ENCODE measurements around the gene RSPH1. TPM values are rescaled to one million over a fixed set of nuclear protein-coding genes. Genes with fewer than 3 reads are reported as not detected.

The RSPH1 gene
- total RNA-seq, 4 donors from 2014 or later = 0.99 to 1.9 (median 1.9) TPM; not detected in 1

DNA sequence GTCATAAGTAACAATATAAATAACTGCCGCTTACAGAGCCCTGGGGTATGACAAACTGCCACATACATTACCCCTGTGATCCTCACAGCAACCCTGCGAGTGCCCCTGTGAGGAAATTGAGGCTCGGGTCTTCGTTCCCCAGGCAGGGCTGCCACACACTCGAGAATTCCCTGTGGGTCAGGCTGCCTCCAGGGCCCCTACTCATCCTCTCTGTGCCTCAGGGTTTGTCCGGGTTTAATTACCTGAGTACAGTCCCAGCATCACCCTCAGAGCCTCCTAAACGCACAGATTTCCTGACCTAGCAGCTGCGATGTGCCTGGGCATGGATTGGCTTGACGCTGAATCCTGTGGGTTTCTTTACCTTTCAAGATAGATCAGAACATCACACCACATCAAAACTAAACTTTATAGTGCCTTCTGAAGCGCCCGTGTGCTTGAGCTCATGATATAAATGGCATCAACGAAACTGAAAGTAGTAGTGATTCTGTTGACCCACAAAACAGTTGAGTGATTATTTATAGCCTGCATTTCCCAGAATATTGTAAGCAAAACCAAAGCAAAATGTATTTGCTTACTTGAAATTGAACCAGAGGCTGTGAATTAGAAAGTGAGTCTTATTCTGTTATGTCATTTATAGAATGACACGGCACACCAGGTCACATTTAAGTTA, 31.6 kb upstream of the RSPH1 start:
- no peaks in the 10 kb centered on the region for H3K9me3 ChIP-seq
- H3K27ac ChIP-seq = peak overlapping the region in 3 of 4 donors; percentile 33 to 56 (median 54)
- H3K4me3 ChIP-seq = peak overlapping the region in 1 of 2 donors; percentile 19
- no peaks in the 10 kb centered on the region for H3K27me3 ChIP-seq
- H3K4me1 ChIP-seq = peaks cover 0 to 51% (median 0%) of the 10 kb centered on the region in 3 donors
- TF ChIP-seq POLR2AphosphoS5 (IDR thresholded peaks at IDR 0.05) (peak; percentile 49), POLR2A (IDR thresholded peaks at IDR 0.05) (no peak)
- no peak for ATAC-seq
- 64 to 87% methylated on average over 4 to 5 of the region's 13 CpGs for WGBS, 2 donors (ENCODE audit: low coverage in 1 of 2)
- no peaks in the 10 kb centered on the region for H3K36me3 ChIP-seq

DNA sequence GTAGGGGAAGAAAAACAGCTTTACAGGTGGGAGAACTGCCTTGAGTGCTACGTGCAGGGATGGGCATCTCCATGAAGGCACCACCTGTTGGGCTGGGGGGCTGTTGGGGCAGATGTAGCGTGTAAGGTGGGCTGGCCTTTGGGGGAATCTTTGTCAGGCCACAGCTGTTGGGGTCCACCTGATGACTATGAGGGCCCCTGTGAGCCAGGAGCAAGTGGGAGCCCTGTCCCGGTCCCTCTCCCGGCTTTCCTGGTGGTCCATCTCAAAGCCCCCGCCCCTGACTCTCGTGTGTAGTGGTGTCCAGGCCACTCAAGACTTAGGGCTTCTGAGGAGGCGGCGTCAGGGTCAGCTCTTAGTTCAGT, 31.1 kb upstream of the RSPH1 start:
- Histone ChIP-seq H3K27me3 (no peaks in the 10 kb centered on the region), H3K36me3 (no peaks in the 10 kb centered on the region), H3K4me1 (peaks cover 0 to 45% (median 0%) of the 10 kb centered on the region in 3 donors), H3K27ac (peak overlapping the region in 3 of 4 donors; percentile 54 to 85 (median 56)), H3K9me3 (no peaks in the 10 kb centered on the region), H3K4me3 (no peak overlapping the region)
- TF ChIP-seq POLR2A (IDR thresholded peaks at IDR 0.05) (no peak), CTCF (IDR thresholded peaks at IDR 0.05) (no peak), EP300 (IDR thresholded peaks at IDR 0.05) (no peak), POLR2AphosphoS5 (IDR thresholded peaks at IDR 0.05) (no peak)
- 76 to 100% methylated on average over 1 to 3 of the region's 8 CpGs for WGBS, 2 donors (ENCODE audit: low coverage in 1 of 2)
- no peak for ATAC-seq

- 40 to 86% methylated on average over 2 to 4 of the region's 9 CpGs for WGBS, 2 donors (ENCODE audit: low coverage in 1 of 2)
- H3K36me3 ChIP-seq = peaks cover 0 to 7% of the 10 kb centered on the region in 2 donors
- H3K27me3 ChIP-seq = no peaks in the 10 kb centered on the region
- H3K4me3 ChIP-seq = no peak overlapping the region
- no peaks in the 10 kb centered on the region for H3K9me3 ChIP-seq
- peak overlapping the region in 3 of 4 donors; percentile 7 to 85 (median 78) for H3K27ac ChIP-seq
- no peak for TF ChIP-seq CTCF (IDR thresholded peaks at IDR 0.05)
- TF ChIP-seq POLR2AphosphoS5 (IDR thresholded peaks at IDR 0.05) = no peak
- no peak for TF ChIP-seq POLR2A (IDR thresholded peaks at IDR 0.05)
- no peak for TF ChIP-seq EP300 (IDR thresholded peaks at IDR 0.05)
- H3K4me1 ChIP-seq = peaks cover 0 to 45% (median 0%) of the 10 kb centered on the region in 3 donors
- no peak for ATAC-seq
Observed at GRCh38 chr21:42526379-42526727, 30.3 kb upstream of the RSPH1 start.

- Histone ChIP-seq H3K4me3 (no peak overlapping the region), H3K27me3 (no peaks in the 10 kb centered on the region), H3K36me3 (peaks cover 0 to 12% of the 10 kb centered on the region in 2 donors), H3K27ac (peak overlapping the region in 3 of 4 donors; percentile 78 to 85 (median 79)), H3K4me1 (peaks cover 0 to 45% (median 0%) of the 10 kb centered on the region in 3 donors), H3K9me3 (no peaks in the 10 kb centered on the region)
- ATAC-seq = no peak
- TF ChIP-seq EP300 (IDR thresholded peaks at IDR 0.05) (no peak), POLR2AphosphoS5 (IDR thresholded peaks at IDR 0.05) (peak; percentile 4)
- WGBS, 2 donors (ENCODE audit: low coverage in 1 of 2) = 31 to 52% methylated on average over 9 of the region's 9 CpGs
Observed at GRCh38 chr21:42525676-42526378, 29.8 kb upstream of the RSPH1 start.

GRCh38 chr21:42525029-42525581, 29.1 kb upstream of the RSPH1 start:
- 0 to 27% methylated on average over 1 to 2 of the region's 15 CpGs for WGBS, 2 donors (ENCODE audit: low coverage in 1 of 2)

More at GRCh38 chr21:42525029-42525581, 29.1 kb upstream of the RSPH1 start:
- TF ChIP-seq CTCF (IDR thresholded peaks at IDR 0.05) = no peak
- no peak for TF ChIP-seq POLR2A (IDR thresholded peaks at IDR 0.05)
- no peak for TF ChIP-seq POLR2AphosphoS5 (IDR thresholded peaks at IDR 0.05)
- no peak for TF ChIP-seq EP300 (IDR thresholded peaks at IDR 0.05)
- peaks cover 0 to 12% of the 10 kb centered on the region in 2 donors for H3K36me3 ChIP-seq
- no peaks in the 10 kb centered on the region for H3K9me3 ChIP-seq
- H3K27me3 ChIP-seq = no peaks in the 10 kb centered on the region
- H3K4me1 ChIP-seq = peaks cover 0 to 45% (median 0%) of the 10 kb centered on the region in 3 donors
- H3K27ac ChIP-seq = peak overlapping the region; percentile 70 to 85 (median 78)
- peak; percentile 54 for ATAC-seq
- H3K4me3 ChIP-seq = peak overlapping the region; percentile 41 to 42

Measured in gastroesophageal sphincter (tissue), 4 donors.